A549 (cell line): ENCODE measurements around the gene ENOX2. TPM values are rescaled to one million over a fixed set of nuclear protein-coding genes. Genes with fewer than 3 reads are reported as not detected.

Source experiments
- ATAC-seq, 2 experiments: fragments of 200-7000 bp in 1 of 2; fragments of >200 bp in 1 of 2; cut with Nextera tagmentation in 1 of 2; cut with Tn5 transposase in 1 of 2; 3 replicates each; pipeline versions ENCODE4 v1.8.0 to v1.9.1; 2018 to 2020; ENCODE audit warnings: mild to moderate bottlenecking in 1 of 2, moderate library complexity in 1 of 2
- CTCF ChIA-PET: fragments of 300-600 bp; sonication (Branson Sonifier 250); formaldehyde crosslinking; extraction: SDS; loops from one replicate; lab custom pipeline; 2021; ENCODE audit warnings: antibody characterized with exemption, inconsistent platforms; lab: Yijun Ruan, JAX
- POLR2A ChIA-PET: fragments of 350-600 bp; formaldehyde crosslinking; extraction: SDS; loops from one replicate; lab custom pipeline; 2021; ENCODE audit warnings: antibody characterized with exemption, inconsistent platforms; lab: Yijun Ruan, JAX
- DNase-seq, 2 experiments: peaks; one replicate each; pipeline versions ENCODE4 v3.0.0 to v3.0.0-alpha.2; 2011 to 2016; ENCODE audit warnings: low read depth in 1 of 2, low spot score in 1 of 2
- FAIRE-seq: peaks from 2 replicates; lab custom pipeline; 2011; peaks lifted over from hg19 to GRCh38; lab: Jason Lieb, UNC
- H3K27ac ChIP-seq, 2 experiments: fragments of >200 bp; sonication (Bioruptor Twin); formaldehyde crosslinking; 3 replicates each; pipeline ENCODE4 v1.5.1; 2016 to 2017
- H3K4me1 ChIP-seq: fragments of >200 bp; sonication (Bioruptor Twin); formaldehyde crosslinking; 3 replicates; pipeline ENCODE4 v1.6.1; 2016
- H3K4me2 ChIP-seq: fragments of >200 bp; sonication (Bioruptor Twin); formaldehyde crosslinking; 3 replicates; pipeline ENCODE4 v1.6.1; 2016
- H3K4me3 ChIP-seq: fragments of >200 bp; sonication (Bioruptor Twin); formaldehyde crosslinking; 3 replicates; pipeline ENCODE4 v1.5.1; 2016
- H3K9me3 ChIP-seq: fragments of >200 bp; sonication (Bioruptor Twin); formaldehyde crosslinking; 3 replicates; pipeline ENCODE4 v1.6.1; 2016
- CBX8 ChIP-seq: fragments of 200-600 bp; sonication (generic); IDR thresholded peaks from 2 replicates; pipeline ENCODE4 v1.6.1; 2016
- CTCF ChIP-seq: fragments of >200 bp; sonication (Bioruptor Twin); formaldehyde crosslinking; IDR thresholded peaks from 3 replicates; pipeline ENCODE4 v1.5.1; 2016
- EHMT2 ChIP-seq: fragments of 200-600 bp; sonication (generic); IDR thresholded peaks from 2 replicates; pipeline ENCODE4 v1.6.1; 2016; ENCODE audit warnings: antibody characterized with exemption, low read depth, mild to moderate bottlenecking, moderate library complexity
- ELK1 ChIP-seq: fragments of 150-350 bp; IDR thresholded peaks from 2 replicates; pipeline ENCODE4 v1.6.1; 2014; ENCODE audit warnings: low read depth, mild to moderate bottlenecking, low read length
- FOSL2 ChIP-seq, 2 experiments: fragments of 450-650 bp in 1 of 2; fragments of >200 bp in 1 of 2; sonication (Bioruptor Twin) in 1 of 2; formaldehyde crosslinking; IDR thresholded peaks; 2 replicates each; pipeline versions ENCODE4 v1.5.0 to v1.6.1; 2016 to 2020; ENCODE audit warnings: mild to moderate bottlenecking in 1 of 2, moderate library complexity in 1 of 2
- HDAC2 ChIP-seq: fragments of 200-600 bp; sonication (generic); IDR thresholded peaks from 2 replicates; pipeline ENCODE4 v1.6.1; 2016
- HOXB13 ChIP-seq: fragments of 250-450 bp; sonication (Bioruptor Pico); IDR thresholded peaks from 2 replicates; pipeline ENCODE4 v1.5.0; 2020; ENCODE audit warnings: low read depth, mild to moderate bottlenecking, moderate library complexity
- KDM5A ChIP-seq: fragments of 200-600 bp; sonication (generic); IDR thresholded peaks from 2 replicates; pipeline ENCODE4 v1.6.1; 2016; ENCODE audit warnings: antibody characterized with exemption, mild to moderate bottlenecking
- MAFK ChIP-seq: fragments of 450-650 bp; IDR thresholded peaks from 2 replicates; pipeline ENCODE4 v1.6.1; 2014; ENCODE audit not compliant: partially characterized antibody
- POLR2AphosphoS2 ChIP-seq: conservative IDR thresholded peaks from 2 replicates; pipeline ENCODE4 v1.6.1; 2012; ENCODE audit warnings: low read length, improper control_type of control experiment, inconsistent platforms
- RAD21 ChIP-seq, 2 experiments: fragments of >200 bp in 1 of 2; sonication (Bioruptor Twin) in 1 of 2; formaldehyde crosslinking in 1 of 2; IDR thresholded peaks in 1 of 2; conservative IDR thresholded peaks in 1 of 2; 2 replicates in 1 of 2; 3 replicates in 1 of 2; pipeline ENCODE4 v1.6.1; 2012 to 2018; ENCODE audit warnings: inconsistent platforms in 1 of 2
- REST ChIP-seq: fragments of 200-600 bp; sonication (generic); IDR thresholded peaks from 2 replicates; pipeline ENCODE4 v1.6.1; 2016; ENCODE audit warnings: antibody characterized with exemption, mild to moderate bottlenecking, moderate library complexity
- RNF2 ChIP-seq: fragments of 200-600 bp; sonication (generic); IDR thresholded peaks from 2 replicates; pipeline ENCODE4 v1.6.1; 2016; ENCODE audit warnings: low read depth, mild to moderate bottlenecking, antibody characterized with exemption, moderate library complexity, borderline replicate concordance
- SREBF2 ChIP-seq: fragments of 450-650 bp; IDR thresholded peaks from 2 replicates; pipeline ENCODE4 v1.6.1; 2014; ENCODE audit warnings: mild to moderate bottlenecking, moderate library complexity
- TP53 ChIP-seq: fragments of 250-450 bp; sonication (Bioruptor Pico); IDR thresholded peaks from 2 replicates; pipeline ENCODE4 v1.5.0; 2021; ENCODE audit warnings: mild to moderate bottlenecking, moderate library complexity
- ZFP36 ChIP-seq: fragments of 450-650 bp; IDR thresholded peaks from 2 replicates; pipeline ENCODE4 v1.6.1; 2014; ENCODE audit warnings: borderline replicate concordance; ENCODE audit not compliant: partially characterized antibody
- WGBS: methylation state at CpG from one replicate; pipeline ENCODE4 v1.1.6; 2017; ENCODE audit errors: missing lambda C conversion rate; 5-methylcytosine and 5-hydroxymethylcytosine counted together
- polyA plus RNA-seq, 4 experiments: library from polyadenylated mRNA; depleted of rRNA in 3 of 4; stranded (reverse); fragments of >200 nt; fragmentation: RNase III in 1 of 4; extraction: RNeasy Plus Mini Kit Qiagen cat#74134 plus additional on column Dnase treatment in 1 of 4; gene quantifications; 2 replicates in 3 of 4; 3 replicates in 1 of 4; pipeline ENCODE4 v1.2.3, GENCODE V29; 2011 to 2017
- TF ChIP-seq, protein P1 (sequence below): fragments of 250-450 bp; sonication (Bioruptor Pico); IDR thresholded peaks from 2 replicates; pipeline ENCODE4 v1.5.0; 2020; ENCODE audit warnings: low read depth, mild to moderate bottlenecking, moderate library complexity
- TF ChIP-seq, protein P2 (sequence below): fragments of >200 bp; sonication (Bioruptor Twin); formaldehyde crosslinking; IDR thresholded peaks from 3 replicates; pipeline ENCODE4 v1.6.1; 2016

ENOX2 gene
- polyA plus RNA-seq, 2 of the 4 experiments (the other 2 are of a cell fraction) = 10.3 to 35.5 TPM

- Histone ChIP-seq H3K4me1 (peaks cover 35% of the 10 kb centered on the region; the same call in 2 of the 3 replicates), H3K4me2 (peak overlapping the region; percentile 30; the same call in 1 of the 3 replicates), H3K27ac (peak overlapping the region; percentile 14 to 36; a peak in 2 of 6 replicates), H3K4me3 (no peak overlapping the region), H3K9me3 (no peaks in the 10 kb centered on the region)
- 69% methylated on average over 1 of the region's 1 CpG for WGBS
- CTCF ChIA-PET = interaction anchor here (0.7 to 1.2 kb wide), 3 partner anchors 23 to 196 kb away, joined by 3 read pairs; no protein-coding TSS in a partner anchor
- DNase-seq (no peak), ATAC-seq (no peak), FAIRE-seq (no peak)
- POLR2A ChIA-PET = no interaction called here
- TF ChIP-seq KDM5A = no peak
- TF ChIP-seq RAD21 (conservative IDR thresholded peaks at IDR 0.05 in 1 of 2, IDR thresholded peaks at IDR 0.05 in 1 of 2) = no peak
- no peak for TF ChIP-seq RNF2
- TF ChIP-seq, protein P1, sequence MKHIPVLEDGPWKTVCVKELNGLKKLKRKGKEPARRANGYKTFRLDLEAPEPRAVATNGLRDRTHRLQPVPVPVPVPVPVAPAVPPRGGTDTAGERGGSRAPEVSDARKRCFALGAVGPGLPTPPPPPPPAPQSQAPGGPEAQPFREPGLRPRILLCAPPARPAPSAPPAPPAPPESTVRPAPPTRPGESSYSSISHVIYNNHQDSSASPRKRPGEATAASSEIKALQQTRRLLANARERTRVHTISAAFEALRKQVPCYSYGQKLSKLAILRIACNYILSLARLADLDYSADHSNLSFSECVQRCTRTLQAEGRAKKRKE = no peak
- TF ChIP-seq HOXB13 (CRISPR knock-in tag) = no peak
- TF ChIP-seq ELK1 = no peak
- no peak for TF ChIP-seq POLR2AphosphoS2
- TF ChIP-seq, protein P2, sequence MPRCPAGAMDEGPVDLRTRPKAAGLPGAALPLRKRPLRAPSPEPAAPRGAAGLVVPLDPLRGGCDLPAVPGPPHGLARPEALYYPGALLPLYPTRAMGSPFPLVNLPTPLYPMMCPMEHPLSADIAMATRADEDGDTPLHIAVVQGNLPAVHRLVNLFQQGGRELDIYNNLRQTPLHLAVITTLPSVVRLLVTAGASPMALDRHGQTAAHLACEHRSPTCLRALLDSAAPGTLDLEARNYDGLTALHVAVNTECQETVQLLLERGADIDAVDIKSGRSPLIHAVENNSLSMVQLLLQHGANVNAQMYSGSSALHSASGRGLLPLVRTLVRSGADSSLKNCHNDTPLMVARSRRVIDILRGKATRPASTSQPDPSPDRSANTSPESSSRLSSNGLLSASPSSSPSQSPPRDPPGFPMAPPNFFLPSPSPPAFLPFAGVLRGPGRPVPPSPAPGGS = no peak
- TF ChIP-seq EHMT2 = no peak
- TF ChIP-seq HDAC2 = no peak
- TF ChIP-seq CTCF = no peak
- no peak for TF ChIP-seq TP53
- no peak for TF ChIP-seq SREBF2
- TF ChIP-seq MAFK = no peak
- TF ChIP-seq ZFP36 = no peak
Observed at GRCh38 chrX:130771648-130772047, 131.4 kb downstream of the ENOX2 start.

DNA sequence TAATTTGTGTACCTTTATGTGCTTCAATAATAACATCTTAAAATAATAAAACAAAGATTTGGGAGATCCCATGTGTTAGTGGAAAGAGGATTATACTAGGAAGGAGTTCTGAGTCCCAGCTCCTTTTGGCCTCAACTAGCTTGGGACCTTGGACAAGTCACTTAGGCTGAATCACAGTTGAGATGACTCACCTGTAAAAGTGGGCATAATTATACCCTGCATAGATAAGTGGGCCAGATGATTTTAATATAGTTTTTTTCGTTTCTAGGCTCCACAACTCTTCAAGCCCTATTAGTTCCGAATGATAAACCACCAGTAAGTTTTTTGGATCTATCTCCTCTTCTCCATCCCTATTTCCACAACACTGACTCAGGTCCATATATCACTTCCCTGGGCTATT is 131.8 kb downstream of the ENOX2 start:
- CTCF ChIA-PET = interaction anchor here (0.7 to 1.2 kb wide), 2 partner anchors 146 to 195 kb away, joined by 3 read pairs; no protein-coding TSS in a partner anchor

More for the DNA sequence above, 131.8 kb downstream of the ENOX2 start:
- TF ChIP-seq FOSL2 (IDR thresholded peaks at IDR 0.05) (no peak), FOSL2 (CRISPR knock-in tag; IDR thresholded peaks at IDR 0.05) (peak; percentile 39; the same call in 1 of the 2 replicates), CBX8 (no peak), REST (no peak)
- WGBS = 49% methylated on average over 2 of the region's 2 CpGs
- Histone ChIP-seq H3K4me2 (peak overlapping the region; percentile 17; the same call in 2 of the 3 replicates), H3K4me3 (no peak overlapping the region), H3K27ac (peak overlapping the region in 1 of 2 experiments; percentile 57; a peak in 1 of 6 replicates), H3K9me3 (no peaks in the 10 kb centered on the region), H3K4me1 (peaks cover 35% of the 10 kb centered on the region; the same call in 2 of the 3 replicates)
- ATAC-seq = peak in 1 of 2 experiments; percentile 39; a peak in 1 of 6 replicates
- no peak for FAIRE-seq
- DNase-seq = no peak
- POLR2A ChIA-PET = no interaction called here
